Measurements from ENCODE around the gene FXR1.

- TF ChIP-seq CTCF (conservative IDR thresholded peaks at IDR 0.05) (no peak), ZFX (IDR thresholded peaks at IDR 0.05) (no peak)
Observed at GRCh38 chr3:180977498-180977897, 65.0 kb downstream of the FXR1 start.
